Liver (tissue), 9 donors: Measurements from ENCODE around the gene CTNNA1. TPM values are rescaled to one million over a fixed set of nuclear protein-coding genes. Genes with fewer than 3 reads are reported as not detected.

Experiments
- DNase-seq: peaks from one replicate; pipeline ENCODE4 v3.0.0-alpha.2; 2017; ENCODE audit warnings: low spot score
- H3K27ac ChIP-seq, 2 donors: one replicate each; pipeline ENCODE4 v1.7.0; 2013; ENCODE audit warnings: inconsistent platforms in 2 of 2, low read length in 2 of 2, control low read depth in 1 of 2, low read depth in 1 of 2, mild to moderate bottlenecking in 1 of 2
- H3K27me3 ChIP-seq, 4 donors: one replicate each; pipeline versions ENCODE4 v1.6.1 to v1.7.0; 2013; ENCODE audit warnings: low read length in 3 of 4, inconsistent platforms in 1 of 4, mild to moderate bottlenecking in 1 of 4, moderate library complexity in 1 of 4; ENCODE audit not compliant: control insufficient read depth in 4 of 4, insufficient read depth in 4 of 4
- H3K36me3 ChIP-seq, 4 donors: one replicate each; pipeline versions ENCODE4 v1.6.1 to v1.7.0; 2013; ENCODE audit warnings: low read length in 3 of 4, mild to moderate bottlenecking in 3 of 4, low read depth in 1 of 4, moderate library complexity in 1 of 4; ENCODE audit not compliant: control insufficient read depth in 4 of 4, insufficient read depth in 3 of 4
- H3K4me1 ChIP-seq, 4 donors: one replicate each; pipeline versions ENCODE4 v1.6.1 to v1.7.0; 2013; ENCODE audit warnings: low read length in 3 of 4, mild to moderate bottlenecking in 3 of 4, moderate library complexity in 1 of 4; ENCODE audit not compliant: control insufficient read depth in 4 of 4, insufficient read depth in 4 of 4
- H3K4me3 ChIP-seq, 3 donors: one replicate each; pipeline versions ENCODE4 v1.6.1 to v1.7.0; 2013; ENCODE audit warnings: low read length in 3 of 3, control low read depth in 1 of 3, low read depth in 1 of 3, mild to moderate bottlenecking in 1 of 3
- H3K9ac ChIP-seq, 2 donors: one replicate each; pipeline ENCODE4 v1.7.0; 2013; ENCODE audit warnings: low read length in 2 of 2, mild to moderate bottlenecking in 2 of 2, moderate library complexity in 2 of 2, control low read depth in 1 of 2, low read depth in 1 of 2
- H3K9me3 ChIP-seq, 4 donors: one replicate each; pipeline versions ENCODE4 v1.6.1 to v1.7.0; 2013; ENCODE audit warnings: low read length in 3 of 4; ENCODE audit not compliant: control insufficient read depth in 4 of 4
- EGR1 ChIP-seq, 2 donors: IDR thresholded peaks; 2 replicates each; pipeline ENCODE4 v1.6.1; 2016 to 2018; ENCODE audit warnings: antibody characterized with exemption in 2 of 2, low read depth in 2 of 2
- FOXA1 ChIP-seq: IDR thresholded peaks from 2 replicates; pipeline ENCODE4 v1.6.1; 2016; ENCODE audit warnings: antibody characterized with exemption
- FOXA2 ChIP-seq: IDR thresholded peaks from 2 replicates; pipeline ENCODE4 v1.6.1; 2016; ENCODE audit warnings: antibody characterized with exemption
- GABPA ChIP-seq, 2 donors: IDR thresholded peaks in 1 of 2; conservative IDR thresholded peaks in 1 of 2; 2 replicates each; pipeline ENCODE4 v1.6.1; 2016; ENCODE audit warnings: antibody characterized with exemption in 2 of 2, mild to moderate bottlenecking in 1 of 2, moderate library complexity in 1 of 2
- HNF4A ChIP-seq, 2 donors: conservative IDR thresholded peaks; 2 replicates each; pipeline ENCODE4 v1.6.1; 2016; ENCODE audit warnings: antibody characterized with exemption in 2 of 2, mild to moderate bottlenecking in 2 of 2
- JUND ChIP-seq, 2 donors: IDR thresholded peaks; 2 replicates each; pipeline ENCODE4 v1.6.1; 2016; ENCODE audit warnings: antibody characterized with exemption in 2 of 2
- NR2F2 ChIP-seq: IDR thresholded peaks from 2 replicates; pipeline ENCODE4 v1.6.1; 2016; ENCODE audit warnings: antibody characterized with exemption
- RAD21 ChIP-seq, 2 donors: IDR thresholded peaks; 2 replicates each; pipeline ENCODE4 v1.6.1; 2016; ENCODE audit warnings: antibody characterized with exemption in 2 of 2, mild to moderate bottlenecking in 2 of 2
- RXRA ChIP-seq, 2 donors: IDR thresholded peaks; 2 replicates each; pipeline ENCODE4 v1.6.1; 2017 to 2018; ENCODE audit warnings: antibody characterized with exemption in 2 of 2, mild to moderate bottlenecking in 1 of 2
- SP1 ChIP-seq: IDR thresholded peaks from 2 replicates; pipeline ENCODE4 v1.6.1; 2018; ENCODE audit warnings: antibody characterized with exemption, mild to moderate bottlenecking
- TAF1 ChIP-seq: conservative IDR thresholded peaks from 2 replicates; pipeline ENCODE4 v1.6.1; 2016; ENCODE audit warnings: antibody characterized with exemption, mild to moderate bottlenecking
- YY1 ChIP-seq: IDR thresholded peaks from 2 replicates; pipeline ENCODE4 v1.6.1; 2016; ENCODE audit warnings: antibody characterized with exemption, mild to moderate bottlenecking
- WGBS: extraction: QIAGEN DNeasy Blood & Tissue Kit; methylation state at CpG from one replicate; pipeline ENCODE4 v1.1.7; 2013; 5-methylcytosine and 5-hydroxymethylcytosine counted together
- polyA plus RNA-seq, 2 donors: library from polyadenylated mRNA; stranded (reverse) in 1 of 2; unstranded in 1 of 2; fragments of 200-250 nt in 1 of 2; fragments of >200 nt in 1 of 2; fragmentation: Nextera tagmentation in 1 of 2; extraction: Ambion mirVana in 1 of 2; gene quantifications; one replicate each; pipeline versions ENCODE4 v1.2.1 to v1.2.3, GENCODE V29; 2013 to 2015
- total RNA-seq, 2 donors: library from RNA; depleted of rRNA; stranded (reverse); fragments of >200 nt; gene quantifications; one replicate each; pipeline ENCODE4 v1.2.3, GENCODE V29; 2014
- TF ChIP-seq, protein P1 (sequence below): IDR thresholded peaks from 2 replicates; pipeline ENCODE4 v1.6.1; 2016; ENCODE audit warnings: antibody characterized with exemption
- TF ChIP-seq, protein P2 (sequence below): IDR thresholded peaks from 2 replicates; pipeline ENCODE4 v1.6.1; 2016; ENCODE audit warnings: antibody characterized with exemption
- TF ChIP-seq, protein P3 (sequence below): IDR thresholded peaks from 2 replicates; pipeline ENCODE4 v1.6.1; 2016; ENCODE audit warnings: antibody characterized with exemption
- TF ChIP-seq, protein P4 (sequence below): fragments of 150-350 bp; IDR thresholded peaks from 2 replicates; pipeline ENCODE4 v1.5.1; 2017; ENCODE audit warnings: improper control_type of control experiment, low read depth, low read length; ENCODE audit not compliant: missing input control
- donor health status: healthy.
- donor health status: healthy.
- donor health status: healthy.
- donor health status: healthy.
- donor health status: healthy.

The CTNNA1 gene
- total and polyA plus RNA-seq, 4 donors, result 39.9 to 150 (median 103) TPM

DNA sequence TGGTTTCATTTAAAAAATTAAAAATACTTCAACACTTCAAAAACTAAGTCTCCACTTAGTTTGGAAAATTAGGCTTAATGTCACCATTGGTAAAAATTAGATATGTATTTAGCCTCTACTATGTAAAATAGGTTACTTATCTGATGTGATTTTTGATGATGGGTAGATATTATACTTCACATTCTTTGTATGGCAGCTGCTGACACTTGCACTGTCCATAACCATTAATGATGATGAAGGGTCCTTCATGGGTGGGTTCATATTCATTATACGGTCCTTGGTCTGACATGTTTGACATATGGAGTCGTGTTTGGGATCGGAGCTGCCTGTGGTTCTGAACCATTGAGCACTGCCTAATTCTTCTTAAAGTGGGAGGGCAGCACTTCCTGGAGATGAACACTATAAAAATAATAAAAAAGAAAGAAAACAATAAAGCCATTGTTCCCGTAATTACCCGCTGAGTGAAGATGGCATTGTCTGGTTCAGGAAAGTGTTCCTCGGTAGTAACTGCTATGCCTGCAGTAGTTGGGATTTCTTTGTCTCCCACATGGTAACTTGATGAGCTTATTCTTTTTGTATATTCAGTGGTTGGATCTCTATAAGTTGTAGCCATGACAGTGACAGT, 119.7 kb downstream of the CTNNA1 start (continued):
- TF ChIP-seq, protein P1, sequence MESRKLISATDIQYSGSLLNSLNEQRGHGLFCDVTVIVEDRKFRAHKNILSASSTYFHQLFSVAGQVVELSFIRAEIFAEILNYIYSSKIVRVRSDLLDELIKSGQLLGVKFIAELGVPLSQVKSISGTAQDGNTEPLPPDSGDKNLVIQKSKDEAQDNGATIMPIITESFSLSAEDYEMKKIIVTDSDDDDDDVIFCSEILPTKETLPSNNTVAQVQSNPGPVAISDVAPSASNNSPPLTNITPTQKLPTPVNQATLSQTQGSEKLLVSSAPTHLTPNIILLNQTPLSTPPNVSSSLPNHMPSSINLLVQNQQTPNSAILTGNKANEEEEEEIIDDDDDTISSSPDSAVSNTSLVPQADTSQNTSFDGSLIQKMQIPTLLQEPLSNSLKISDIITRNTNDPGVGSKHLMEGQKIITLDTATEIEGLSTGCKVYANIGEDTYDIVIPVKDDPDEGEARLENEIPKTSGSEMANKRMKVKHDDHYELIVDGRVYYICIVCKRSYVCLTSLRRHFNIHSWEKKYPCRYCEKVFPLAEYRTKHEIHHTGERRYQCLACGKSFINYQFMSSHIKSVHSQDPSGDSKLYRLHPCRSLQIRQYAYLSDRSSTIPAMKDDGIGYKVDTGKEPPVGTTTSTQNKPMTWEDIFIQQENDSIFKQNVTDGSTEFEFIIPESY, result no peak
- TF ChIP-seq YY1 (no peak), FOXA1 (no peak), FOXA2 (no peak), JUND (IDR thresholded peaks at IDR 0.05) (no peak), RAD21 (IDR thresholded peaks at IDR 0.05) (no peak), SP1 (no peak), GABPA (IDR thresholded peaks at IDR 0.05 in 1 of 2, conservative IDR thresholded peaks at IDR 0.05 in 1 of 2) (no peak), NR2F2 (no peak)

DNA sequence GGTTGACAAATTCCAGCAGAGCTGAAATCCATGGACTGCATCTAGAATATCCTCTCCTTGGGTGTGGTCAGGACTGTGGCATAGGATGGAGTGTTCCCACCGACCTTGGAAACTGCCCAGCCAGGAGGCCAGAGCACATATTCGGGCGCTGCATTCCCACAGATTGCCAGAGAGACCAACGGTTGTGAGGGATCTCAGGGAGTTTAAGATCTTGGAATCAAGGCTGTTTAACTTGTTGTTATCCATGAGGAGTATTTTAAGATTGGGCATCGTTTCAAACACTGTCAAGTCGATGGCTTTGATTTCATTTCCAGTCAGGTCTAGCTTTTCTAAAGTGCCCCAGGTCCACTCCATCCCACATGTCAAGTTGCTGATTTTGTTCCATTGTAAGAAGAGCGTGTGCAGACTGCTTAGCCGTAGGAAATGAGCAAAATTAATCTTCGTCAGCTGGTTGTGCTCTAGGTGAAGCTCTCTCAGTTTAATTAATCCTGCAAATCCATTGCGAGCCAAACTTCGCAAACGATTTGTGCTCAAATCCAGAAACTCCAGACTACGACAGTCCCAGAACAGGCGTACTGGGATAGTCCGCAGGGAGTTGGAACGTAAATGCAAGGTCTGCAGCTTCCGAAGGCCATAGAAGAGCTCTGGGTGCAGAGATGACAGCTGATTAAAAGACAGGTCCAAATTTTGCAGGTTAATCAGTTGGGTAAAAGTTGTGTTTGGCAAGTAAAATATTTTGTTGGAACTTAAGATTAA, 120.4 kb downstream of the CTNNA1 start:
- Histone ChIP-seq H3K9me3 (no peaks in the 10 kb centered on the region), H3K4me1 (peaks cover 0 to 15% (median 2%) of the 10 kb centered on the region in 4 donors), H3K36me3 (peaks cover 0 to 2% (median 0%) of the 10 kb centered on the region in 4 donors), H3K9ac (no peak overlapping the region), H3K4me3 (no peak overlapping the region), H3K27ac (no peak overlapping the region), H3K27me3 (no peaks in the 10 kb centered on the region)
- DNase-seq, result no peak
- WGBS, result 91% methylated on average over 17 of the region's 17 CpGs
- TF ChIP-seq, protein P2, sequence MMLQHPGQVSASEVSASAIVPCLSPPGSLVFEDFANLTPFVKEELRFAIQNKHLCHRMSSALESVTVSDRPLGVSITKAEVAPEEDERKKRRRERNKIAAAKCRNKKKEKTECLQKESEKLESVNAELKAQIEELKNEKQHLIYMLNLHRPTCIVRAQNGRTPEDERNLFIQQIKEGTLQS, result no peak
- TF ChIP-seq RXRA (IDR thresholded peaks at IDR 0.05), result no peak
- TF ChIP-seq GABPA (IDR thresholded peaks at IDR 0.05 in 1 of 2, conservative IDR thresholded peaks at IDR 0.05 in 1 of 2), result no peak
- TF ChIP-seq, protein P3, sequence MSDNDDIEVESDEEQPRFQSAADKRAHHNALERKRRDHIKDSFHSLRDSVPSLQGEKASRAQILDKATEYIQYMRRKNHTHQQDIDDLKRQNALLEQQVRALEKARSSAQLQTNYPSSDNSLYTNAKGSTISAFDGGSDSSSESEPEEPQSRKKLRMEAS, result no peak
- TF ChIP-seq, protein P4, sequence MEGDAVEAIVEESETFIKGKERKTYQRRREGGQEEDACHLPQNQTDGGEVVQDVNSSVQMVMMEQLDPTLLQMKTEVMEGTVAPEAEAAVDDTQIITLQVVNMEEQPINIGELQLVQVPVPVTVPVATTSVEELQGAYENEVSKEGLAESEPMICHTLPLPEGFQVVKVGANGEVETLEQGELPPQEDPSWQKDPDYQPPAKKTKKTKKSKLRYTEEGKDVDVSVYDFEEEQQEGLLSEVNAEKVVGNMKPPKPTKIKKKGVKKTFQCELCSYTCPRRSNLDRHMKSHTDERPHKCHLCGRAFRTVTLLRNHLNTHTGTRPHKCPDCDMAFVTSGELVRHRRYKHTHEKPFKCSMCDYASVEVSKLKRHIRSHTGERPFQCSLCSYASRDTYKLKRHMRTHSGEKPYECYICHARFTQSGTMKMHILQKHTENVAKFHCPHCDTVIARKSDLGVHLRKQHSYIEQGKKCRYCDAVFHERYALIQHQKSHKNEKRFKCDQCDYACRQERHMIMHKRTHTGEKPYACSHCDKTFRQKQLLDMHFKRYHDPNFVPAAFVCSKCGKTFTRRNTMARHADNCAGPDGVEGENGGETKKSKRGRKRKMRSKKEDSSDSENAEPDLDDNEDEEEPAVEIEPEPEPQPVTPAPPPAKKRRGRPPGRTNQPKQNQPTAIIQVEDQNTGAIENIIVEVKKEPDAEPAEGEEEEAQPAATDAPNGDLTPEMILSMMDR, result no peak
- no peak for TF ChIP-seq HNF4A (conservative IDR thresholded peaks at IDR 0.05)
- TF ChIP-seq SP1, result no peak

DNA sequence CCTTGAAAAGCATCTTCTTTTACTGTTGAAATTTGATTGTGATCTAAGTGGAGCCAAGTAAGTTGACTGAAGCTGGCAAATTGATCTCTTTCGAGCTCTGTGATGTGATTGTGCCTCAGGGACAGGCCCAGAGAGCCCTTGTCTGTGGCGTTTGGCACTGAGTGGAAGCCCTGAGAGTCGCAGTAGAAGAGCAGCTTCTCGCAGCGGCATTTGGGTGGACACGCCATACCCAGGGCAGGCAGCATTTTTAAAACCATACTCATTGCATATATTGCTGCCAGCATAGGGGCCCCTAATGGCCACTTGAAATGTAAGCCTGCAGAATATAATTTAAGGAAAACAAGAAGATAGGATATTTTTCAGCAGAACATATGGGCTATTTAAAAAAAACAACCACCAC, 121.0 kb downstream of the CTNNA1 start:
- Histone ChIP-seq H3K27ac (no peak overlapping the region), H3K4me3 (no peak overlapping the region)
- 95% methylated on average over 6 of the region's 6 CpGs for WGBS

More for the DNA sequence above, 121.0 kb downstream of the CTNNA1 start:
- DNase-seq, result no peak
- no peaks in the 10 kb centered on the region for H3K9me3 ChIP-seq
- no peak overlapping the region for H3K9ac ChIP-seq
- H3K27me3 ChIP-seq, result no peaks in the 10 kb centered on the region
- peaks cover 0 to 2% (median 0%) of the 10 kb centered on the region in 4 donors for H3K36me3 ChIP-seq
- peaks cover 0 to 9% (median 1%) of the 10 kb centered on the region in 4 donors for H3K4me1 ChIP-seq
- TF ChIP-seq HNF4A (conservative IDR thresholded peaks at IDR 0.05) (no peak), RAD21 (IDR thresholded peaks at IDR 0.05) (no peak), FOXA1 (no peak), YY1 (no peak), EGR1 (IDR thresholded peaks at IDR 0.05; ENCODE audit: low read depth in 2 of 2) (no peak), TAF1 (no peak), FOXA2 (no peak), JUND (IDR thresholded peaks at IDR 0.05) (no peak), NR2F2 (no peak), GABPA (IDR thresholded peaks at IDR 0.05 in 1 of 2, conservative IDR thresholded peaks at IDR 0.05 in 1 of 2) (no peak)
- TF ChIP-seq, protein P1, result no peak
- TF ChIP-seq, protein P4, result no peak
- TF ChIP-seq, protein P3, result no peak
